WTC11 (cell line): ENCODE data around the gene GPR63. TPM values are rescaled to one million over a fixed set of nuclear protein-coding genes. Genes with fewer than 3 reads are reported as not detected.
A peak's percentile ranks its signal among the peaks of the same experiment; 100 is the strongest.
"Not testable (repeated sequence)": the region's sequence is repeated elsewhere in the genome, so short reads cannot be mapped to it uniquely, and the experiment has no call there.

Source experiments
- ATAC-seq: fragments of 200-7000 bp; cut with Tn5 transposase; 2 replicates; pipeline ENCODE4 v1.10.0; 2021; ENCODE audit warnings: mild to moderate bottlenecking, moderate library complexity
- CTCF ChIA-PET: fragments of 300-600 bp; sonication (Branson Sonifier 250); formaldehyde crosslinking; loops from one replicate; lab custom pipeline; 2021; ENCODE audit warnings: antibody characterized with exemption; lab: Charles Lee
- POLR2A ChIA-PET: fragments of 350-600 bp; sonication (Branson Sonifier 250); formaldehyde crosslinking; loops from one replicate; lab custom pipeline; 2021; ENCODE audit warnings: antibody characterized with exemption; lab: Charles Lee
- DNase-seq: peaks from one replicate; pipeline ENCODE4 v3.0.0; 2021; ENCODE audit warnings: low spot score
- H3K27ac Mint-ChIP-seq: 2 replicates; pipeline ENCODE4 v1.8.0; 2021; ENCODE audit warnings: mixed read lengths
- H3K27me3 Mint-ChIP-seq: 2 replicates; pipeline ENCODE4 v1.8.0; 2021; ENCODE audit warnings: low read depth, mild to moderate bottlenecking, moderate library complexity, mixed read lengths
- H3K36me3 Mint-ChIP-seq: 2 replicates; pipeline ENCODE4 v1.8.0; 2021; ENCODE audit warnings: mixed read lengths
- H3K4me1 Mint-ChIP-seq: 2 replicates; pipeline ENCODE4 v1.8.0; 2022; ENCODE audit warnings: mixed read lengths
- H3K4me3 Mint-ChIP-seq: 2 replicates; pipeline ENCODE4 v1.8.0; 2021; ENCODE audit warnings: mild to moderate bottlenecking, moderate library complexity, mixed read lengths
- H3K9me3 Mint-ChIP-seq: 2 replicates; pipeline ENCODE4 v1.8.0; 2021; ENCODE audit warnings: mixed read lengths
- ATF1 ChIP-seq: sonication (generic); formaldehyde crosslinking; IDR thresholded peaks from 2 replicates; pipeline ENCODE4 v1.8.1; 2023; ENCODE audit warnings: mild to moderate bottlenecking, moderate library complexity, missing genetic modification reagents
- ATF2 ChIP-seq: sonication (generic); formaldehyde crosslinking; IDR thresholded peaks from 2 replicates; pipeline ENCODE4 v1.8.1; 2022; ENCODE audit warnings: low read depth, missing genetic modification reagents, borderline replicate concordance
- CBFB ChIP-seq: sonication (generic); formaldehyde crosslinking; IDR thresholded peaks from 2 replicates; pipeline ENCODE4 v1.8.1; 2022; ENCODE audit warnings: mild to moderate bottlenecking, low read depth, missing genetic modification reagents
- CREB1 ChIP-seq: sonication (generic); formaldehyde crosslinking; IDR thresholded peaks from 2 replicates; pipeline ENCODE4 v1.8.0; 2023; ENCODE audit warnings: mild to moderate bottlenecking, missing genetic modification reagents
- E2F4 ChIP-seq: sonication (generic); formaldehyde crosslinking; IDR thresholded peaks from 2 replicates; pipeline ENCODE4 v1.8.1; 2022; ENCODE audit warnings: low read depth, mild to moderate bottlenecking, moderate library complexity, missing genetic modification reagents, borderline replicate concordance
- GABPB1 ChIP-seq: sonication (generic); formaldehyde crosslinking; IDR thresholded peaks from 2 replicates; pipeline ENCODE4 v1.8.1; 2023; ENCODE audit warnings: mild to moderate bottlenecking, missing genetic modification reagents
- JUN ChIP-seq: sonication (generic); formaldehyde crosslinking; IDR thresholded peaks from 2 replicates; pipeline ENCODE4 v1.8.0; 2023; ENCODE audit warnings: mild to moderate bottlenecking, missing genetic modification reagents
- MYBL2 ChIP-seq: sonication (generic); formaldehyde crosslinking; IDR thresholded peaks from 2 replicates; pipeline ENCODE4 v1.8.1; 2023; ENCODE audit warnings: mild to moderate bottlenecking, moderate library complexity, missing genetic modification reagents
- NFATC4 ChIP-seq: fragments of 250-450 bp; sonication (Bioruptor Pico); IDR thresholded peaks from 2 replicates; pipeline ENCODE4 v1.9.0; 2021; ENCODE audit warnings: mild to moderate bottlenecking
- OVOL2 ChIP-seq: fragments of 250-450 bp; sonication (Bioruptor Pico); IDR thresholded peaks from 2 replicates; pipeline ENCODE4 v1.9.0; 2021; ENCODE audit warnings: mild to moderate bottlenecking, borderline replicate concordance
- PREB ChIP-seq: sonication (generic); formaldehyde crosslinking; IDR thresholded peaks from 2 replicates; pipeline ENCODE4 v1.8.1; 2022; ENCODE audit warnings: mild to moderate bottlenecking, missing genetic modification reagents, moderate library complexity, borderline replicate concordance
- PRRX2 ChIP-seq: fragments of 250-450 bp; sonication (Bioruptor Pico); IDR thresholded peaks from 2 replicates; pipeline ENCODE4 v1.8.0; 2021; ENCODE audit warnings: mild to moderate bottlenecking
- SMAD4 ChIP-seq: sonication (generic); formaldehyde crosslinking; IDR thresholded peaks from 2 replicates; pipeline ENCODE4 v1.8.0; 2022; ENCODE audit warnings: mild to moderate bottlenecking, missing genetic modification reagents
- TCF7 ChIP-seq: sonication (generic); formaldehyde crosslinking; IDR thresholded peaks from 2 replicates; pipeline ENCODE4 v1.8.0; 2022; ENCODE audit warnings: mild to moderate bottlenecking, low read depth, missing genetic modification reagents, moderate library complexity
- TEAD4 ChIP-seq: sonication (generic); formaldehyde crosslinking; IDR thresholded peaks from 2 replicates; pipeline ENCODE4 v1.8.0; 2022; ENCODE audit warnings: mild to moderate bottlenecking, missing genetic modification reagents
- TP53 ChIP-seq: sonication (generic); formaldehyde crosslinking; IDR thresholded peaks from 2 replicates; pipeline ENCODE4 v1.8.1; 2023; ENCODE audit warnings: mild to moderate bottlenecking, missing genetic modification reagents
- ZNF138 ChIP-seq: sonication (generic); formaldehyde crosslinking; conservative IDR thresholded peaks from 2 replicates; pipeline ENCODE4 v1.8.1; 2022; ENCODE audit warnings: mild to moderate bottlenecking, moderate library complexity, missing genetic modification reagents
- ZNF232 ChIP-seq: sonication (generic); formaldehyde crosslinking; IDR thresholded peaks from 2 replicates; pipeline ENCODE4 v1.8.0; 2022; ENCODE audit warnings: mild to moderate bottlenecking, missing genetic modification reagents
- ZNF416 ChIP-seq: fragments of 250-450 bp; sonication (Bioruptor Pico); IDR thresholded peaks from 2 replicates; pipeline ENCODE4 v1.9.0; 2021; ENCODE audit warnings: mild to moderate bottlenecking, inconsistent platforms
- ZNF423 ChIP-seq: fragments of 250-450 bp; sonication (Bioruptor Pico); IDR thresholded peaks from 2 replicates; pipeline ENCODE4 v2.1.2; 2022; ENCODE audit warnings: mild to moderate bottlenecking, moderate library complexity
- ZNF512 ChIP-seq: sonication (generic); formaldehyde crosslinking; IDR thresholded peaks from 2 replicates; pipeline ENCODE4 v1.8.1; 2022; ENCODE audit warnings: missing genetic modification reagents, borderline replicate concordance
- ZSCAN18 ChIP-seq: fragments of 250-450 bp; sonication (Bioruptor Pico); IDR thresholded peaks from 2 replicates; pipeline ENCODE4 v2.1.2; 2022; ENCODE audit warnings: mild to moderate bottlenecking, moderate library complexity
- total RNA-seq: library from RNA; stranded (reverse); gene quantifications from 3 replicates; pipeline ENCODE4 v1.2.3, GENCODE V29; 2021

The GPR63 gene
- total RNA-seq, 1 experiment from 2014 or later: 7.8 TPM

- ChIA-PET POLR2A (no interaction called here), CTCF (no interaction called here)
- no peak for DNase-seq
- H3K4me1 Mint-ChIP-seq: peaks cover 3% of the 10 kb centered on the region
- TF ChIP-seq ATF2 (CRISPR knock-in tag) (no peak), ZNF512 (CRISPR knock-in tag) (no peak), JUN (CRISPR knock-in tag) (no peak), ZNF232 (no peak), OVOL2 (CRISPR knock-in tag) (no peak)
- H3K4me3 Mint-ChIP-seq: no peak overlapping the region
- no peak for ATAC-seq
- H3K27ac Mint-ChIP-seq: no peak overlapping the region
- H3K27me3 Mint-ChIP-seq: no peaks in the 10 kb centered on the region
- no peaks in the 10 kb centered on the region for H3K9me3 Mint-ChIP-seq
- peaks cover 11% of the 10 kb centered on the region for H3K36me3 Mint-ChIP-seq
Measured at GRCh38 chr6:96886519-96886918, 49.2 kb upstream of the GPR63 start.

GRCh38 chr6:96885187-96885631 lies 47.9 kb upstream of the GPR63 start:
- ATAC-seq: peak; percentile 78
- H3K27ac Mint-ChIP-seq: not testable (repeated sequence)

GRCh38 chr6:96878143-96878542 lies 40.9 kb upstream of the GPR63 start:
- ChIA-PET POLR2A (no interaction called here), CTCF (interaction anchor here (1.3 kb wide), 1 partner anchor 20 kb away, joined by 5 read pairs; the partner anchor contains the start of gene NDUFAF4)
- peaks cover 4% of the 10 kb centered on the region; the same call in 1 of the 2 replicates for H3K4me1 Mint-ChIP-seq
- H3K27ac Mint-ChIP-seq: no peak overlapping the region
- ATAC-seq (no peak), DNase-seq (no peak)
- H3K36me3 Mint-ChIP-seq: no peaks in the 10 kb centered on the region
- no peaks in the 10 kb centered on the region for H3K9me3 Mint-ChIP-seq
- H3K4me3 Mint-ChIP-seq: no peak overlapping the region
- no peaks in the 10 kb centered on the region for H3K27me3 Mint-ChIP-seq
- TF ChIP-seq TCF7 (CRISPR knock-in tag): no peak

More at GRCh38 chr6:96885187-96885631, 47.9 kb upstream of the GPR63 start:
- H3K4me1 Mint-ChIP-seq, H3K9me3 Mint-ChIP-seq, H3K36me3 Mint-ChIP-seq, DNase-seq, H3K4me3 Mint-ChIP-seq, H3K27me3 Mint-ChIP-seq: not testable (repeated sequence)
- ChIA-PET CTCF (interaction anchor here (0.7 to 1.2 kb wide), 3 partner anchors 13 to 510 kb away, joined by 3 read pairs; no protein-coding TSS in a partner anchor), POLR2A (interaction anchor here (1.4 kb wide), 1 partner anchor 48 kb away, joined by 3 read pairs; the partner anchor contains the start of gene GPR63)
- TF ChIP-seq GABPB1: peak; percentile 76

- ATAC-seq (no peak), DNase-seq (no peak)
- no peaks in the 10 kb centered on the region for H3K9me3 Mint-ChIP-seq
- H3K36me3 Mint-ChIP-seq: no peaks in the 10 kb centered on the region
- H3K4me1 Mint-ChIP-seq: peaks cover 4% of the 10 kb centered on the region; the same call in 1 of the 2 replicates
- TF ChIP-seq PRRX2 (no peak), TP53 (no peak), ZSCAN18 (no peak), NFATC4 (CRISPR knock-in tag) (no peak), MYBL2 (no peak), SMAD4 (no peak), PREB (CRISPR knock-in tag) (no peak), E2F4 (CRISPR knock-in tag) (no peak), CREB1 (CRISPR knock-in tag) (no peak), ZNF138 (CRISPR knock-in tag) (no peak), ZNF423 (no peak), CBFB (CRISPR knock-in tag) (no peak), JUN (CRISPR knock-in tag) (no peak), ATF1 (CRISPR knock-in tag) (no peak), ZNF416 (CRISPR knock-in tag) (no peak), TEAD4 (CRISPR knock-in tag) (no peak)
- no peak overlapping the region for H3K4me3 Mint-ChIP-seq
- CTCF ChIA-PET: no interaction called here
- POLR2A ChIA-PET: no interaction called here
- H3K27me3 Mint-ChIP-seq: no peaks in the 10 kb centered on the region
- no peak overlapping the region for H3K27ac Mint-ChIP-seq
Measured at GRCh38 chr6:96876886-96877545, 39.7 kb upstream of the GPR63 start.
